ENCODE results near the gene CNNM2.
"Not testable (repeated sequence)": the region's sequence is repeated elsewhere in the genome, so short reads cannot be mapped to it uniquely, and the experiment has no call there.

GRCh38 chr10:103067099-103067477 lies 149.0 kb downstream of the CNNM2 start:
- not testable (repeated sequence) for TF ChIP-seq CTCF, POLR2A, POLR2AphosphoS5 (IDR thresholded peaks at IDR 0.05)

Measured in prostate gland (tissue), 2 donors.